GM23248 (cell line): ENCODE measurements around the gene IKBIP. TPM values are rescaled to one million over a fixed set of nuclear protein-coding genes. Genes with fewer than 3 reads are reported as not detected.

Source experiments
- DNase-seq: peaks from one replicate; pipeline ENCODE4 v3.0.0-alpha.2; 2015
- H2AFZ ChIP-seq: fragments of 200-600 bp; sonication (generic); 2 replicates; pipeline ENCODE4 v1.6.1; 2016; ENCODE audit warnings: antibody characterized with exemption
- H3F3A ChIP-seq: fragments of 200-600 bp; sonication (generic); 2 replicates; pipeline ENCODE4 v1.6.1; 2016; ENCODE audit warnings: mild to moderate bottlenecking, antibody characterized with exemption, mixed run types; ENCODE audit not compliant: insufficient read depth
- H3K27ac ChIP-seq: fragments of 200-600 bp; sonication (generic); 2 replicates; pipeline ENCODE4 v1.5.1; 2016; ENCODE audit warnings: mild to moderate bottlenecking
- H3K27me3 ChIP-seq: fragments of 200-600 bp; sonication (generic); replicated peaks from 2 replicates; pipeline ENCODE4 v1.6.1; 2016; ENCODE audit warnings: mild to moderate bottlenecking; ENCODE audit not compliant: insufficient read depth
- H3K36me3 ChIP-seq: fragments of 200-600 bp; sonication (generic); 2 replicates; pipeline ENCODE4 v1.6.1; 2016; ENCODE audit warnings: low read depth, mild to moderate bottlenecking
- H3K4me1 ChIP-seq: fragments of 200-600 bp; sonication (generic); 2 replicates; pipeline ENCODE4 v1.6.1; 2016; ENCODE audit warnings: mild to moderate bottlenecking; ENCODE audit not compliant: insufficient read depth
- H3K4me2 ChIP-seq: fragments of 200-600 bp; sonication (generic); one replicate; pipeline ENCODE4 v1.6.1; 2016; ENCODE audit warnings: mild to moderate bottlenecking; ENCODE audit not compliant: unreplicated experiment
- H3K4me3 ChIP-seq: fragments of 200-600 bp; sonication (generic); 2 replicates; pipeline ENCODE4 v1.5.1; 2016; ENCODE audit warnings: mild to moderate bottlenecking
- H3K79me2 ChIP-seq: fragments of 200-600 bp; sonication (generic); 2 replicates; pipeline ENCODE4 v1.6.1; 2016; ENCODE audit warnings: mild to moderate bottlenecking; ENCODE audit not compliant: insufficient read depth
- H3K9ac ChIP-seq: fragments of 200-600 bp; sonication (generic); 2 replicates; pipeline ENCODE4 v1.6.1; 2016; ENCODE audit warnings: mild to moderate bottlenecking
- H3K9me2 ChIP-seq: fragments of 200-600 bp; sonication (generic); 2 replicates; pipeline ENCODE4 v1.6.1; 2016; ENCODE audit warnings: mixed run types, mild to moderate bottlenecking, moderate library complexity; ENCODE audit not compliant: insufficient read depth
- H3K9me3 ChIP-seq: fragments of 200-600 bp; sonication (generic); one replicate; pipeline ENCODE4 v1.6.1; 2017; ENCODE audit warnings: low read depth
- H4K20me1 ChIP-seq: fragments of 200-600 bp; sonication (generic); 2 replicates; pipeline ENCODE4 v1.6.0; 2016; ENCODE audit not compliant: insufficient read depth
- EZH2 ChIP-seq: fragments of 200-600 bp; sonication (generic); IDR thresholded peaks from 2 replicates; pipeline ENCODE4 v1.6.1; 2018; ENCODE audit warnings: antibody characterized with exemption, mild to moderate bottlenecking; ENCODE audit not compliant: insufficient read depth, poor library complexity, severe bottlenecking
- EZH2phosphoT487 ChIP-seq: fragments of 200-600 bp; sonication (generic); IDR thresholded peaks from 2 replicates; pipeline ENCODE4 v1.6.1; 2018; ENCODE audit warnings: antibody characterized with exemption, moderate library complexity, mild to moderate bottlenecking, low read depth; ENCODE audit not compliant: insufficient read depth
- WGBS, 2 experiments: methylation state at CpG; one replicate each; pipeline ENCODE4 v1.1.6; 2015 to 2017; ENCODE audit warnings: low lambda C conversion rate in 2 of 2, low coverage in 1 of 2; ENCODE audit errors: missing lambda C conversion rate in 2 of 2; 5-methylcytosine and 5-hydroxymethylcytosine counted together
- in situ Hi-C: fragments of 300-500 bp; cut with MboI; formaldehyde crosslinking; loops from 2 replicates; pipeline ENCODE4 v1.15.0; 2020
- polyA plus RNA-seq: library from polyadenylated mRNA; unstranded; fragments of >200 nt; fragmentation: Nextera tagmentation; extraction: Ambion mirVana; gene quantifications from 2 replicates; pipeline ENCODE4 v1.2.1, GENCODE V29; 2016
- total RNA-seq: library from RNA; depleted of rRNA; stranded (reverse); fragments of >200 nt; shearing (Covaris generic); gene quantifications from 2 replicates; pipeline ENCODE4 v1.2.3, GENCODE V29; 2014

IKBIP gene
- total and polyA plus RNA-seq, 2 experiments from 2014 or later = 122 to 125 TPM

DNA sequence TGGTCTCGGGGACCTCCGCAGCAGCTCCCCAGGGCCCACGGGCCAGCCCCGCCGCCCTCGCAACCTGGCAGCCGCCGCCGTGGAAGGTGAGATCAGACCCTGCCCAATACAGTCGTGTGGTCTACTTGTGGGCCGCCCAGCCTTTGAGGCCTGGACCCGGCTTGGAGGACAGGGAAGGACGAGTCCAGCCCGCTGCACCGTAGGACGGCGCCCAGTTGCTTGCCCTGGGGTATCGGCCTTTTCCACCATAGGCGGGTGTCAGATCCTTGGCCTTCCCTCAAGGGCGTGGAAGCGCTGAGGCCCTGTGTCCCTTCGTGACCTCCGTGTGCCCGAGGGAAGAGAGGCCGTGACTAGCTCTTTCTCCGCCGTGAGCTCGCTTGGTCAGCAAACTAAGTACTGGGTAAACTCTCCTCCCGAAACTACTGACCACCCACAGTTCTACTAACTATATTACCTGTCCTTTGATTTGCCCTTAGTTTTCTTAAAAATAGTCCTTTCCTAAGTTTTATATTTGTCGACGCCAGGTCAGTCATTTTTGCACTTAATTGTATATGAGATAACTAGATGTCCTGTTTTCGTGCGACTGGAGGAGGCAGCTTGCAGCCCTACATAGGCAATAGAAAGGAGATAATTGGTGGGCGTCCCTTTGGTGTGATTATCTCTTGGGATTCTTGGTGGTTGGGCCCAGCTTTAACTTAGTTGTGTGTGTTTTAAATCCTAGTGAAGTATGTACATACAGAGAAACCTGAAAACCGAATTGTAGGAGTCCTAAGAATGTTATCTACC, 50.3 kb downstream of the IKBIP start:
- 2% methylated on average over 35 of the region's 35 CpGs for WGBS, 2 experiments
- Histone ChIP-seq H2AFZ (peak overlapping the region; percentile 22; the same call in 1 of the 2 replicates), H3K9me2 (no peaks in the 10 kb centered on the region), H3K9me3 (no peaks in the 10 kb centered on the region), H3K27me3 (no peaks in the 10 kb centered on the region), H4K20me1 (peaks cover 18% of the 10 kb centered on the region; the same call in 1 of the 2 replicates), H3K4me2 (peak overlapping the region; percentile 93), H3K9ac (peak overlapping the region; percentile 98), H3K36me3 (peaks cover 40% of the 10 kb centered on the region), H3K4me3 (peak overlapping the region; percentile 97), H3F3A (peaks cover 42% of the 10 kb centered on the region), H3K4me1 (peaks cover 15% of the 10 kb centered on the region; the same call in 1 of the 2 replicates), H3K27ac (peak overlapping the region; percentile 86), H3K79me2 (peaks cover 58% of the 10 kb centered on the region)
- in situ Hi-C loops = no loop called here
- TF ChIP-seq EZH2phosphoT487 (no peak), EZH2 (no peak)
- peak; percentile 71 for DNase-seq

DNA sequence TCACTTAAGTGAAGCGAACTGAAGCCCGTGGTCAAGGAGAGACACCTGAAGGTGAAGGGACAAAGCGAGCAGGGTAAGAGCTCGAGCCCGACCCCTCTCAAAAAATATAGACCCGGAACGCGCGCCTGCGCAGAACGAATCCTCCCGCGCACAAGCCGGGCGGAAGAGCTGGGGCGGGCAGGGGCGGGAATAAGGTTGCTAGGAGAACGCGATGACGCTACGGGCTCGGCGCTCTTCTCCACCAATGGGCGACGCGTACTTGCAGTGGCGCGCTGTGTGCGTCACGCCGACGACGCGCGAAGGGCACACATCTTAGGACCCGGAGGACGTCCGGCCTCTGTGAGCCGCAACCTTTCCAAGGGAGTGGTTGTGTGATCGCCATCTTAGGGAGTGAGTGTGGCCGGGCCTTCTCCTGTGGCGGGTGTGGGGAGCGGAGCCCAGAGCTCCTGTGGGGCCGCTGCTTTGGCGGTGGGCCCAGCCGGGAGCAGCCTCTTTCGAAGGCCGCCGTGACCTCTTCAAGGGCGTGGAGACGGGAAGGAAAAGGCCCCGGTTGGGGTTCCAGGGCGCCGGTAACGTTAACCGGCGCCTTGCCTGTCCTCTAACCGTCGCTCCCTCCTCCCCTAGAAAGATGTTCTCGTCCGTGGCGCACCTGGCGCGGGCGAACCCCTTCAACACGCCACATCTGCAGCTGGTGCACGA, 51.1 kb downstream of the IKBIP start, which contains the start of gene SLC25A3:
Gene SLC25A3, plus strand, starts transcription at position 336 of the 699 bp plus-strand sequence. Its CDS starts 293 bp downstream, at position 629.
- no peak for TF ChIP-seq EZH2
- TF ChIP-seq EZH2phosphoT487 = no peak
- peak; percentile 99 for DNase-seq
- peak within 1 kb of the TSS; percentile 90 for H2AFZ ChIP-seq
- WGBS, 2 experiments = 1% methylated on average over 58 to 65 of the region's 67 CpGs
- in situ Hi-C loops = no loop called here
- peak within 1 kb of the TSS; percentile 97 for H3K4me3 ChIP-seq
- peaks cover 15% of the 10 kb centered on the region; the same call in 1 of the 2 replicates for H3K4me1 ChIP-seq
- no peaks in the 10 kb centered on the region for H3K9me3 ChIP-seq
- peaks cover 50% of the 10 kb centered on the region for H3K79me2 ChIP-seq
- no peaks in the 10 kb centered on the region for H3K27me3 ChIP-seq
- H3K4me2 ChIP-seq = peak within 1 kb of the TSS; percentile 93
- peak within 1 kb of the TSS; percentile 86 for H3K27ac ChIP-seq
- H4K20me1 ChIP-seq = peaks cover 18% of the 10 kb centered on the region; the same call in 1 of the 2 replicates
- peaks cover 32% of the 10 kb centered on the region for H3K36me3 ChIP-seq
- H3K9ac ChIP-seq = peak within 1 kb of the TSS; percentile 98
- no peaks in the 10 kb centered on the region for H3K9me2 ChIP-seq
- peaks cover 37% of the 10 kb centered on the region for H3F3A ChIP-seq

DNA sequence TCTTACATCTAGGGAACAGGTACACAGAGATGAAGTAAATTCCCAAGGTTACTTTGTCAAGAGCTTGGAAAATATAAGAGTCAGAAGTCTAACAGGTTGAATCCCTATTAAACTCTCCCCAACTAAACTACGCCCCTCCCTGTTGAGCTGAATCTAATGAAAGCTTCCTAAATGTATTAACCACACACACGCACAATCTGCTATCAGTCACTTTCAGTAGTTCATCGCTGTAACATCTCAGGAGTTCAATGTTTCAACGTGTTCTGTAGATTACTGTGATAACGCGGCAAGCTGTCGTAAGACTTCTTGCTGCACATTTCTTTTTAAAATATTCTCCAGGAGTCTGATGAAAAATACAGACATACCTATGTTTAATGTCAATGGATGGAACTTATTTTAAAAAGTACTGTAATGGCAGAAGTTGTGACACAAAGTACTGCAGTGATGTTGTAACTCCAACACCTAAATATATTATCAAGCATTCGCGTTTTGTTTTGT, 51.7 kb downstream of the IKBIP start:
- Histone ChIP-seq H3K9ac (peak overlapping the region; percentile 98), H3K79me2 (peaks cover 44% of the 10 kb centered on the region), H3K27ac (peak overlapping the region; percentile 73), H2AFZ (peak overlapping the region; percentile 90), H3F3A (peaks cover 31% of the 10 kb centered on the region), H3K4me1 (peaks cover 15% of the 10 kb centered on the region; the same call in 1 of the 2 replicates), H3K9me2 (no peaks in the 10 kb centered on the region), H3K27me3 (no peaks in the 10 kb centered on the region), H3K36me3 (peaks cover 26% of the 10 kb centered on the region), H3K4me2 (peak overlapping the region; percentile 69), H3K9me3 (no peaks in the 10 kb centered on the region), H4K20me1 (peaks cover 18% of the 10 kb centered on the region; the same call in 1 of the 2 replicates), H3K4me3 (peak overlapping the region; percentile 73)
- WGBS, 2 experiments = 42 to 43% methylated on average over 9 of the region's 9 CpGs
- no peak for DNase-seq
- no peak for TF ChIP-seq EZH2phosphoT487
- no peak for TF ChIP-seq EZH2
- in situ Hi-C loops = no loop called here

DNA sequence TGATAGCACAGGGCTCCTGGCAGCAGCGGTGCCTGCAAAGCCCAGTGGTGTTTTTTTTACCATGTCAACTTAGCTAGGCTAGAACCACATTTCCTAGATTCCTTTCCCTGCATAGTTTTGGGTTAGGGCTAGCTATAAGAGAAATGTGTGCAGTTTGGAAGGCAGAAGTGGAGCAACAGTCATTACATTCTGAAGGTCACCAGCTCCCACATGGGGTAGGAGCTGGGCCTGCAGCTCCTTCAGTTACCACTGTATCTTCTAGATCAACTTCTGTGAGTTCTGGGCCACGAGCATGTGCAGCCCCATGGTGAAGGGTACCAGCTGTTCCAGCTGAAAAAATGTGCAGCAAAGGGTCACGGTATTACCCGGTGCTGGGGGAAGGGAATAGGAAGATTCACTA, 53.4 kb downstream of the IKBIP start:
- Histone ChIP-seq H3F3A (peaks cover 17% of the 10 kb centered on the region), H3K4me3 (no peak overlapping the region), H3K9me2 (no peaks in the 10 kb centered on the region), H3K9me3 (no peaks in the 10 kb centered on the region), H3K79me2 (peaks cover 27% of the 10 kb centered on the region), H3K9ac (no peak overlapping the region), H3K27ac (no peak overlapping the region), H3K27me3 (no peaks in the 10 kb centered on the region), H4K20me1 (peaks cover 12% of the 10 kb centered on the region; the same call in 1 of the 2 replicates), H2AFZ (no peak overlapping the region), H3K4me1 (peaks cover 9% of the 10 kb centered on the region; the same call in 1 of the 2 replicates), H3K36me3 (peaks cover 9% of the 10 kb centered on the region), H3K4me2 (no peak overlapping the region)
- peak; percentile 11 for DNase-seq
- in situ Hi-C loops = no loop called here
- no peak for TF ChIP-seq EZH2phosphoT487
- no peak for TF ChIP-seq EZH2
- WGBS, 2 experiments = 68 to 71% methylated on average over 4 of the region's 4 CpGs
